ENCODE measurements around the gene SPEM2. TPM values are rescaled to one million over a fixed set of nuclear protein-coding genes. Genes with fewer than 3 reads are reported as not detected.
A peak's percentile ranks its signal among the peaks of the same experiment; 100 is the strongest.

The SPEM2 gene
- total RNA-seq, 1 donor from 2014 or later, result not detected

DNA sequence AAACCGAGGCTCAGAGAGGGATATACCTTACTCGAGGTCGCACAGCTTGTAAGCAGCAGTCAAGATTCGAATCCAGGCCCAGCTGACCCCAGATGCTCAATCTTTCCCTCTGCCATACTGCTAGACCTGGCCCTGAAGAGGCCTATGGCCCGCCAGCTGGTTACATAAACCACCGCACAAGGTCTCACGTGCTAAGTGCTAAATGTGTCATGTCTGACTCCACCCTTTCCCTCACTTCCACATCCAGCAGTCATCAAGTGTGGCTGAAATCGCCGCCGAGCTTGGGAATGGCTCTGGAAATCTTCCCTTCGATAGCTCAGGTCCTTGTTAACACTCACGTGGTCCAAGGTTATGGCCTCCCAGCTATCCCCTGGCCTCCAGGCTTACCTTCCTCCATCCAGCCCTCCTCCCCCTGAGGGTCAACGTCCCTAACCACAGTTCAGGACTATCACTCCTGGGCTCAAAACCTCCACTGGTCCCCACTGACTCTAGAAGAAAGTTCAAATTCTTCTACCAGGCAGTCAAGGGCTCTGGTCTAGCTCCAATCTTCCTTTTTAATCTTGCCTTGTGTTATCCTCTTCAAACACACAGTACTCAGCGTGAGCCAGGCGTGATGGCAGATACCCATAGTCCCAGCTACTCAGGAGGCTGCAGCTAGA, 50.5 kb downstream of the SPEM2 start:
- peak; percentile 44 for ATAC-seq

- ATAC-seq, result peak; percentile 73
These were observed 51.1 kb downstream of the SPEM2 start for GRCh38 chr17:7476494-7476893.

- ATAC-seq, result no peak
These were observed 51.5 kb downstream of the SPEM2 start for GRCh38 chr17:7476951-7477350.

Other genes starting within 250 kb of the SPEM2 start
- gene ASGR1, start 246.2 kb upstream of the SPEM2 start, total RNA-seq, result 1.00 TPM
- gene DLG4, start 205.8 kb upstream of the SPEM2 start, total RNA-seq, result 3.1 TPM
- gene ACADVL, start 205.7 kb upstream of the SPEM2 start, total RNA-seq, result 311 TPM
- gene DVL2, start 191.1 kb upstream of the SPEM2 start, total RNA-seq, result 32.7 TPM
- gene PHF23, start 186.2 kb upstream of the SPEM2 start, total RNA-seq, result 33.6 TPM
- 268 TPM for gene GABARAP, start 183.2 kb upstream of the SPEM2 start, total RNA-seq
- 87.6 TPM for gene CTDNEP1, start 173.9 kb upstream of the SPEM2 start, total RNA-seq
- gene ELP5, start 173.4 kb upstream of the SPEM2 start, total RNA-seq, result 40.3 TPM
- 279 TPM for gene CLDN7, start 163.1 kb upstream of the SPEM2 start, total RNA-seq
- gene SLC2A4, start 143.9 kb upstream of the SPEM2 start, total RNA-seq, result 0.68 TPM
- 0.96 TPM for gene YBX2, start 131.0 kb upstream of the SPEM2 start, total RNA-seq
- gene EIF5A, start 118.0 kb upstream of the SPEM2 start, total RNA-seq, result 623 TPM
- gene GPS2, start 110.3 kb upstream of the SPEM2 start, total RNA-seq, result 38.9 TPM
- 13.5 TPM for gene NEURL4, start 96.3 kb upstream of the SPEM2 start, total RNA-seq
- gene ACAP1, start 89.1 kb upstream of the SPEM2 start, total RNA-seq, result 3.8 TPM
- gene KCTD11, start 73.5 kb upstream of the SPEM2 start, total RNA-seq, result 32.9 TPM
- gene TMEM95, start 70.5 kb upstream of the SPEM2 start, total RNA-seq, result not detected
- gene TNK1, start 44.5 kb upstream of the SPEM2 start, total RNA-seq, result 6.1 TPM
- 23.1 TPM for gene PLSCR3, start 31.1 kb upstream of the SPEM2 start, total RNA-seq
- gene TMEM256, start 21.5 kb upstream of the SPEM2 start, total RNA-seq, result 92.8 TPM
- gene NLGN2, start 17.8 kb upstream of the SPEM2 start, total RNA-seq, result 3.0 TPM
- gene SPEM1, start 5.3 kb upstream of the SPEM2 start, total RNA-seq, result not detected
- gene SPEM3, start 3.2 kb downstream of the SPEM2 start, total RNA-seq, result not detected
- 8.2 TPM for gene TMEM102, start 9.8 kb downstream of the SPEM2 start, total RNA-seq
- 8.6 TPM for gene FGF11, start 13.9 kb downstream of the SPEM2 start, total RNA-seq
- gene CHRNB1, start 19.4 kb downstream of the SPEM2 start, total RNA-seq, result 4.9 TPM
- gene ZBTB4, start 54.0 kb downstream of the SPEM2 start, total RNA-seq, result 21.0 TPM
- not detected for gene SLC35G6, start 55.8 kb downstream of the SPEM2 start, total RNA-seq
- 116 TPM for gene POLR2A, start 58.8 kb downstream of the SPEM2 start, total RNA-seq
- 2.7 TPM for gene TNFSF12, start 123.4 kb downstream of the SPEM2 start, total RNA-seq
- 6.4 TPM for gene TNFSF13, start 133.1 kb downstream of the SPEM2 start, total RNA-seq
- 34.5 TPM for gene SENP3, start 136.3 kb downstream of the SPEM2 start, total RNA-seq
- gene CD68, start 154.0 kb downstream of the SPEM2 start, total RNA-seq, result 61.3 TPM
- gene MPDU1, start 158.2 kb downstream of the SPEM2 start, total RNA-seq, result 36.7 TPM
- 74.0 TPM for gene SOX15, start 164.5 kb downstream of the SPEM2 start, total RNA-seq
- gene FXR2, start 189.3 kb downstream of the SPEM2 start, total RNA-seq, result 17.0 TPM
- gene SAT2, start 202.2 kb downstream of the SPEM2 start, total RNA-seq, result 35.7 TPM
- gene SHBG, start 204.5 kb downstream of the SPEM2 start, total RNA-seq, result 0.48 TPM
- 0.36 TPM for gene ATP1B2, start 225.3 kb downstream of the SPEM2 start, total RNA-seq

Measured in esophagus mucosa (tissue), 1 donor.